Keratinocyte (primary cell): ENCODE results near the gene GCNT2. TPM values are rescaled to one million over a fixed set of nuclear protein-coding genes. Genes with fewer than 3 reads are reported as not detected.

Experiments
- DNase-seq: peaks from one replicate; pipeline ENCODE4 v3.0.0-alpha.2; 2011; ENCODE audit warnings: low read depth, missing footprints, low spot score
- FAIRE-seq: peaks from 2 replicates; lab custom pipeline; 2011; peaks lifted over from hg19 to GRCh38; lab: Jason Lieb, UNC
- H2AFZ ChIP-seq: 2 replicates; pipeline ENCODE4 v1.6.0; 2012; ENCODE audit warnings: low read length, control low read depth, inconsistent platforms; ENCODE audit not compliant: control insufficient read depth
- H3K27ac ChIP-seq: 2 replicates; pipeline ENCODE4 v1.5.1; 2011; ENCODE audit warnings: low read length; ENCODE audit not compliant: control insufficient read depth, insufficient read depth
- H3K27me3 ChIP-seq: 3 replicates; pipeline ENCODE4 v1.6.0; 2011; ENCODE audit warnings: low read length; ENCODE audit not compliant: control insufficient read depth, insufficient read depth; ENCODE audit errors: extremely low read depth
- H3K36me3 ChIP-seq, 2 experiments: 2 replicates in 1 of 2; 3 replicates in 1 of 2; pipeline ENCODE4 v1.5.1; 2011; ENCODE audit warnings: low read length in 2 of 2, mild to moderate bottlenecking in 1 of 2; ENCODE audit not compliant: control insufficient read depth in 2 of 2, insufficient read depth in 2 of 2; ENCODE audit errors: extremely low read depth in 1 of 2
- H3K4me1 ChIP-seq: 3 replicates; pipeline ENCODE4 v1.5.1; 2011; ENCODE audit warnings: low read length; ENCODE audit not compliant: control insufficient read depth, insufficient read depth; ENCODE audit errors: extremely low read depth
- H3K4me2 ChIP-seq: 3 replicates; pipeline ENCODE4 v1.6.0; 2011; ENCODE audit warnings: low read depth, low read length; ENCODE audit not compliant: control insufficient read depth, insufficient read depth; ENCODE audit errors: extremely low read depth
- H3K4me3 ChIP-seq, 3 experiments: fragments of 200-600 bp in 1 of 3; sonication (generic) in 1 of 3; 2 replicates in 2 of 3; 3 replicates in 1 of 3; pipeline ENCODE4 v1.5.1; 2011 to 2016; ENCODE audit warnings: low read length in 3 of 3, mild to moderate bottlenecking in 3 of 3, control low read depth in 2 of 3, inconsistent platforms in 1 of 3, low read depth in 1 of 3, mixed read lengths in 1 of 3, mixed run types in 1 of 3, moderate library complexity in 1 of 3; ENCODE audit not compliant: control insufficient read depth in 2 of 3, insufficient read depth in 2 of 3; ENCODE audit errors: extremely low read depth in 1 of 3
- H3K79me2 ChIP-seq: 2 replicates; pipeline ENCODE4 v1.6.0; 2012; ENCODE audit warnings: low read length; ENCODE audit not compliant: control insufficient read depth, insufficient read depth
- H3K9ac ChIP-seq: 3 replicates; pipeline ENCODE4 v1.6.0; 2011; ENCODE audit warnings: low read length; ENCODE audit not compliant: control insufficient read depth, insufficient read depth; ENCODE audit errors: extremely low read depth
- H3K9me1 ChIP-seq: 3 replicates; pipeline ENCODE4 v1.6.0; 2011; ENCODE audit warnings: low read length; ENCODE audit not compliant: control insufficient read depth, insufficient read depth; ENCODE audit errors: extremely low read depth
- H3K9me3 ChIP-seq: 2 replicates; pipeline ENCODE4 v1.5.1; 2012; ENCODE audit warnings: low read depth, low read length; ENCODE audit not compliant: control insufficient read depth
- H4K20me1 ChIP-seq: 3 replicates; pipeline ENCODE4 v1.6.0; 2011; ENCODE audit warnings: low read length; ENCODE audit not compliant: control insufficient read depth, insufficient read depth; ENCODE audit errors: extremely low read depth
- EZH2 ChIP-seq: IDR thresholded peaks from one replicate; pipeline ENCODE4 v1.6.1; 2012; ENCODE audit warnings: inconsistent platforms, mild to moderate bottlenecking, low read length, moderate library complexity
- dilution Hi-C: fragments of 300-500 bp; cut with MboI; formaldehyde crosslinking; loops from one replicate; pipeline ENCODE4 v1.7.0; 2020; ENCODE audit warnings: low sequenced_read_pairs; ENCODE audit not compliant: extremely low pct_ligation_motif_present
- polyA plus RNA-seq, 5 experiments: library from polyadenylated mRNA; depleted of rRNA in 3 of 5; stranded (reverse) in 3 of 5; stranded (forward) in 1 of 5; unstranded in 1 of 5; fragments of >200 nt; gene quantifications; 1 replicate in 1 of 5; 2 replicates in 3 of 5; 3 replicates in 1 of 5; pipeline versions ENCODE4 v1.2.1 to v1.2.3, GENCODE V29; 2011 to 2012; ENCODE audit warnings: missing spikeins in 2 of 5, low read depth in 1 of 5, low replicate concordance in 1 of 5
- TF ChIP-seq, protein P1 (sequence below), 3 experiments: IDR thresholded peaks in 1 of 3; conservative IDR thresholded peaks in 1 of 3; optimal IDR thresholded peaks in 1 of 3; 2 replicates in 2 of 3; 3 replicates in 1 of 3; pipeline versions ENCODE3 to v1.5.1; 2011; ENCODE audit warnings: low read length in 3 of 3, mild to moderate bottlenecking in 3 of 3, moderate library complexity in 2 of 3, control low read depth in 1 of 3, inconsistent platforms in 1 of 3; ENCODE audit not compliant: insufficient read depth in 2 of 3; ENCODE audit errors: extremely low read depth in 1 of 3

Gene GCNT2
- polyA plus RNA-seq, 1 donor (not counting 4 experiments of a cell fraction or from before 2014, with no cell fraction given) = 7.3 TPM

- Histone ChIP-seq H4K20me1 (no peaks in the 10 kb centered on the region), H3K9me1 (no peaks in the 10 kb centered on the region), H2AFZ (no peak overlapping the region), H3K9me3 (no peaks in the 10 kb centered on the region), H3K4me2 (no peak overlapping the region), H3K79me2 (no peaks in the 10 kb centered on the region), H3K27ac (no peak overlapping the region), H3K9ac (no peak overlapping the region), H3K27me3 (no peaks in the 10 kb centered on the region), H3K4me1 (peaks cover 13% of the 10 kb centered on the region), H3K36me3 (peaks cover 0 to 6% of the 10 kb centered on the region in 2 experiments), H3K4me3 (no peak overlapping the region)
- dilution Hi-C loops = no loop called here
- FAIRE-seq (no peak), DNase-seq (no peak)
- no peak for TF ChIP-seq EZH2
- TF ChIP-seq, protein P1, sequence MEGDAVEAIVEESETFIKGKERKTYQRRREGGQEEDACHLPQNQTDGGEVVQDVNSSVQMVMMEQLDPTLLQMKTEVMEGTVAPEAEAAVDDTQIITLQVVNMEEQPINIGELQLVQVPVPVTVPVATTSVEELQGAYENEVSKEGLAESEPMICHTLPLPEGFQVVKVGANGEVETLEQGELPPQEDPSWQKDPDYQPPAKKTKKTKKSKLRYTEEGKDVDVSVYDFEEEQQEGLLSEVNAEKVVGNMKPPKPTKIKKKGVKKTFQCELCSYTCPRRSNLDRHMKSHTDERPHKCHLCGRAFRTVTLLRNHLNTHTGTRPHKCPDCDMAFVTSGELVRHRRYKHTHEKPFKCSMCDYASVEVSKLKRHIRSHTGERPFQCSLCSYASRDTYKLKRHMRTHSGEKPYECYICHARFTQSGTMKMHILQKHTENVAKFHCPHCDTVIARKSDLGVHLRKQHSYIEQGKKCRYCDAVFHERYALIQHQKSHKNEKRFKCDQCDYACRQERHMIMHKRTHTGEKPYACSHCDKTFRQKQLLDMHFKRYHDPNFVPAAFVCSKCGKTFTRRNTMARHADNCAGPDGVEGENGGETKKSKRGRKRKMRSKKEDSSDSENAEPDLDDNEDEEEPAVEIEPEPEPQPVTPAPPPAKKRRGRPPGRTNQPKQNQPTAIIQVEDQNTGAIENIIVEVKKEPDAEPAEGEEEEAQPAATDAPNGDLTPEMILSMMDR (optimal IDR thresholded peaks at IDR 0.05 in 1 of 3, IDR thresholded peaks at IDR 0.05 in 1 of 3, conservative IDR thresholded peaks at IDR 0.05 in 1 of 3; ENCODE audit: extremely low read depth in 1 of 3, insufficient read depth in 2 of 3, low read length in 3 of 3) = no peak
Measured at GRCh38 chr6:10553871-10554270, 32.7 kb downstream of the GCNT2 start.

DNA sequence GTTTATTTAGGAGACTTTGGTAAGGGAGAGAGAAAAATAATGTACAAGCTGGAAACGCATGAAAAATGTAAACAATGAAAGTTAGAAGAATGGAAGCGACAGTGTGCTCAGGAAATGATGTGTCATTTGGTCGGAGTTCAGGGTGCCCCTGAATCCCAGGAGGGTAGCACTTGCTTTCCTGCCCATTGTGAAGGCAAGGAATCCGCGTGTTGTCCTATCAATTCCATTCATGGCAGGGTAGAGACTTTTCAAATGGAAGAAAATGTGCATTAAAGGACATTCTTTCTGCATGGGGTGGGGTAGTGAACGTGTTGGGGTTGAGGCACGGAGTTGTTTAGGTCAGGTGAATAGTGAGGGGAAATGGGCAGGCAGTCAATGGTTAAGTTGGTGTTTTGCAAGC is 33.7 kb downstream of the GCNT2 start:
- Histone ChIP-seq H4K20me1 (no peaks in the 10 kb centered on the region), H3K36me3 (peaks cover 0 to 13% of the 10 kb centered on the region in 2 experiments), H2AFZ (no peak overlapping the region), H3K9me3 (no peaks in the 10 kb centered on the region), H3K9me1 (no peaks in the 10 kb centered on the region), H3K4me2 (no peak overlapping the region), H3K4me3 (no peak overlapping the region), H3K79me2 (no peaks in the 10 kb centered on the region), H3K27me3 (no peaks in the 10 kb centered on the region), H3K9ac (no peak overlapping the region), H3K27ac (no peak overlapping the region), H3K4me1 (peaks cover 13% of the 10 kb centered on the region)
- DNase-seq (no peak), FAIRE-seq (no peak)
- dilution Hi-C loops = no loop called here
- TF ChIP-seq EZH2 = no peak
- TF ChIP-seq, protein P1 (optimal IDR thresholded peaks at IDR 0.05 in 1 of 3, IDR thresholded peaks at IDR 0.05 in 1 of 3, conservative IDR thresholded peaks at IDR 0.05 in 1 of 3; ENCODE audit: extremely low read depth in 1 of 3, insufficient read depth in 2 of 3, low read length in 3 of 3) = no peak
